SK-N-SH (cell line): Measurements from ENCODE around the gene TRABD2A.

ENCODE experiments used
- CTCF ChIP-seq: fragments of 200-600 bp; sonication (generic); IDR thresholded peaks from 2 replicates; pipeline ENCODE4 v1.6.1; 2017; ENCODE audit warnings: antibody characterized with exemption, mild to moderate bottlenecking, moderate library complexity
- ELF1 ChIP-seq: IDR thresholded peaks from 2 replicates; pipeline ENCODE4 v1.4.0; 2012
- EP300 ChIP-seq, 2 experiments: IDR thresholded peaks; 2 replicates each; pipeline versions ENCODE4 v1.4.0 to v1.6.1; 2012; ENCODE audit warnings: borderline replicate concordance in 1 of 2, low read depth in 1 of 2, low read length in 1 of 2
- GABPA ChIP-seq: IDR thresholded peaks from 2 replicates; pipeline ENCODE4 v1.4.0; 2012; ENCODE audit warnings: low read depth, mild to moderate bottlenecking
- JUND ChIP-seq: IDR thresholded peaks from 2 replicates; pipeline ENCODE4 v1.4.0; 2012
- RAD21 ChIP-seq: IDR thresholded peaks from 2 replicates; pipeline ENCODE4 v1.6.1; 2012; ENCODE audit warnings: mild to moderate bottlenecking, low read length
- RCOR1 ChIP-seq: fragments of 150-350 bp; IDR thresholded peaks from 2 replicates; pipeline ENCODE4 v1.6.1; 2017; ENCODE audit warnings: antibody characterized with exemption, low read length
- REST ChIP-seq: IDR thresholded peaks from 2 replicates; pipeline ENCODE4 v1.6.1; 2012; ENCODE audit warnings: mild to moderate bottlenecking, low read depth, low read length, moderate library complexity
- SMC3 ChIP-seq: IDR thresholded peaks from 2 replicates; pipeline ENCODE4 v1.6.1; 2012; ENCODE audit warnings: low read depth, low read length, improper control_type of control experiment
- TAF1 ChIP-seq: IDR thresholded peaks from 2 replicates; pipeline ENCODE4 v1.6.1; 2012; ENCODE audit warnings: low read depth, mild to moderate bottlenecking, low read length, moderate library complexity, borderline replicate concordance
- TEAD4 ChIP-seq: IDR thresholded peaks from 2 replicates; pipeline ENCODE4 v1.4.0; 2012; ENCODE audit warnings: mild to moderate bottlenecking, borderline replicate concordance; ENCODE audit not compliant: insufficient read depth
- USF2 ChIP-seq: fragments of 150-350 bp; IDR thresholded peaks from 2 replicates; pipeline ENCODE4 v1.6.1; 2017; ENCODE audit warnings: antibody characterized with exemption, low read length, low read depth, borderline replicate concordance
- YY1 ChIP-seq: IDR thresholded peaks from 2 replicates; pipeline ENCODE4 v1.4.0; 2012; ENCODE audit warnings: low read depth, mild to moderate bottlenecking
- ZBTB33 ChIP-seq: IDR thresholded peaks from 2 replicates; pipeline ENCODE4 v1.4.0; 2012; ENCODE audit warnings: low read depth, borderline replicate concordance

- TF ChIP-seq REST (no peak), CTCF (no peak), TEAD4 (no peak), EP300 (IDR thresholded peaks at IDR 0.05; ENCODE audit: borderline replicate concordance in 1 of 2, low read depth in 1 of 2, low read length in 1 of 2) (no peak), TAF1 (no peak), YY1 (no peak), USF2 (no peak), GABPA (no peak), RAD21 (no peak), SMC3 (no peak), JUND (no peak), RCOR1 (no peak), ELF1 (no peak), ZBTB33 (no peak)
Measured at GRCh38 chr2:84827978-84828575, 52.8 kb downstream of the TRABD2A start.
